Ishikawa (cell line): ENCODE results near the gene MPZL3.

Experiments used
- CEBPB ChIP-seq: IDR thresholded peaks from 2 replicates; pipeline ENCODE4 v1.6.1; 2012
- CREB1 ChIP-seq: IDR thresholded peaks from 2 replicates; pipeline ENCODE4 v1.6.1; 2012; ENCODE audit warnings: low read depth
- EGR1 ChIP-seq: IDR thresholded peaks from 2 replicates; pipeline ENCODE4 v1.6.1; 2012
- EP300 ChIP-seq: IDR thresholded peaks from 2 replicates; pipeline ENCODE4 v1.6.1; 2012; ENCODE audit warnings: borderline replicate concordance
- FOXM1 ChIP-seq: IDR thresholded peaks from 2 replicates; pipeline ENCODE4 v1.6.1; 2012; ENCODE audit warnings: low read depth, borderline replicate concordance
- MAX ChIP-seq: IDR thresholded peaks from 2 replicates; pipeline ENCODE4 v1.6.1; 2012
- NFIC ChIP-seq: IDR thresholded peaks from 2 replicates; pipeline ENCODE4 v1.6.1; 2012
- RAD21 ChIP-seq: IDR thresholded peaks from 2 replicates; pipeline ENCODE4 v1.6.1; 2012; ENCODE audit warnings: low read depth
- REST ChIP-seq: IDR thresholded peaks from 2 replicates; pipeline ENCODE4 v1.6.1; 2012; ENCODE audit warnings: low read depth, mild to moderate bottlenecking
- TAF1 ChIP-seq: IDR thresholded peaks from 2 replicates; pipeline ENCODE4 v1.6.1; 2012; ENCODE audit warnings: low read depth, mild to moderate bottlenecking
- TCF12 ChIP-seq: IDR thresholded peaks from 2 replicates; pipeline ENCODE4 v1.6.1; 2012; ENCODE audit warnings: low read depth
- TEAD4 ChIP-seq: IDR thresholded peaks from 2 replicates; pipeline ENCODE4 v1.6.1; 2012
- USF1 ChIP-seq: IDR thresholded peaks from 2 replicates; pipeline ENCODE4 v1.6.1; 2012
- YY1 ChIP-seq: IDR thresholded peaks from 2 replicates; pipeline ENCODE4 v1.6.1; 2012; ENCODE audit warnings: low read depth
- ZBTB7A ChIP-seq: IDR thresholded peaks from 2 replicates; pipeline ENCODE4 v1.6.1; 2012; ENCODE audit warnings: low read depth

MPZL3 gene

DNA sequence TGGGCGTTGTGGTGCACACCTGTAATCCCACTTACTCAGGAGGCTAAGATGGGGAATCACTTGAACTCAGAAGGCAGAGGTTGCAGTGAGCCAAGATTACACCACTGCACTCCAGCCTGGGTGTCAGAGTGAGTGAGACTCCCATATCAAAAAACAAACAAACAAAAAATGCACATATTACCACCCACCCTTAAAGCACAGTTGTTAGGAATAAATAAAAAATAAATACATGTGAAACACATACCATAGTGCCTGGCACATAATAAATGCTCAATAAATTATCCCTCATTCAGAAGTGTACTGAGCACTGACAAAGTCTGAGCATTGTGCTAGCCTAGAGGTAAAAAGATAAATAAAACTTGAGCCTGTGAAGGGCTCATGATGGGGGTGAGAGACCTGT lies 18.3 kb downstream of the MPZL3 start:
- TF ChIP-seq MAX (no peak), TCF12 (no peak), RAD21 (no peak), CREB1 (no peak), NFIC (no peak), ZBTB7A (no peak), YY1 (no peak), TEAD4 (no peak)

- TF ChIP-seq FOXM1: no peak
- TF ChIP-seq NFIC: no peak
- no peak for TF ChIP-seq TCF12
- TF ChIP-seq REST: no peak
- TF ChIP-seq RAD21: no peak
- TF ChIP-seq MAX: no peak
- TF ChIP-seq EP300: no peak
- TF ChIP-seq CEBPB: no peak
- no peak for TF ChIP-seq ZBTB7A
- TF ChIP-seq CREB1: no peak
- TF ChIP-seq TAF1: no peak
- no peak for TF ChIP-seq EGR1
- no peak for TF ChIP-seq TEAD4
- no peak for TF ChIP-seq USF1
- TF ChIP-seq YY1: no peak
Measured at GRCh38 chr11:118233377-118233776, 18.8 kb downstream of the MPZL3 start.

DNA sequence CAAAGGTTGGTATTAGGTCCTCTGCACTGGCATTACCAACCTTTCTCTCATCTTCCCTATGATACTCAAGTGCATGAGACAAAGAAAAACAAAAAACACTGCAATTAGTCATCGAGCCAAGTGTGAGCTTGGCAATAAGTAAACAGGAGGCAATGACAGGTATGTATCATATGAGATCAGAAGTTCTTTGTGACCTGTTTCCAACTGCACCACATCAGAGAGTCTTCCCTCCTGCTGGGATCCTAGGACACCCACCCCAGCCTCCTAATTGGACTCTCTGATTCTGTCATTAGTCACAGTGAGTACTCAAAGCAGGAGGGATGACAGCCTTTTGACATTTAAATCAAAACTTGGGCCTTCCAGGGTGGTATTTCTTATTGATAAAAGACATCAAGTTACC lies 19.5 kb downstream of the MPZL3 start:
- TF ChIP-seq USF1: no peak
- no peak for TF ChIP-seq MAX
- no peak for TF ChIP-seq YY1
- no peak for TF ChIP-seq NFIC
- TF ChIP-seq TEAD4: no peak
- TF ChIP-seq REST: no peak
- TF ChIP-seq EGR1: no peak
- TF ChIP-seq EP300: no peak
- TF ChIP-seq TAF1: no peak
- no peak for TF ChIP-seq TCF12
- TF ChIP-seq ZBTB7A: no peak
- TF ChIP-seq CEBPB: no peak

GRCh38 chr11:118231461-118231860 lies 20.7 kb downstream of the MPZL3 start:
- TF ChIP-seq EP300: no peak
- TF ChIP-seq ZBTB7A: no peak
- TF ChIP-seq FOXM1: no peak
- no peak for TF ChIP-seq TAF1
- no peak for TF ChIP-seq EGR1
- TF ChIP-seq NFIC: no peak
- no peak for TF ChIP-seq TEAD4
- TF ChIP-seq CEBPB: no peak

GRCh38 chr11:118230088-118230487 lies 22.1 kb downstream of the MPZL3 start:
- TF ChIP-seq YY1 (no peak), FOXM1 (no peak), TCF12 (no peak), USF1 (no peak), MAX (no peak), NFIC (no peak), CEBPB (no peak), TAF1 (no peak), REST (no peak)
